CD4-positive, alpha-beta T cell treated with Interleukin-6 at 100 ng/mL for 8 hours (primary cell): ENCODE results near the gene THYN1.

Experiments
- DNase-seq: peaks from one replicate; pipeline ENCODE4 v3.0.0-alpha.2; 2020; ENCODE audit warnings: mixed read lengths, low spot score

Gene THYN1

DNA sequence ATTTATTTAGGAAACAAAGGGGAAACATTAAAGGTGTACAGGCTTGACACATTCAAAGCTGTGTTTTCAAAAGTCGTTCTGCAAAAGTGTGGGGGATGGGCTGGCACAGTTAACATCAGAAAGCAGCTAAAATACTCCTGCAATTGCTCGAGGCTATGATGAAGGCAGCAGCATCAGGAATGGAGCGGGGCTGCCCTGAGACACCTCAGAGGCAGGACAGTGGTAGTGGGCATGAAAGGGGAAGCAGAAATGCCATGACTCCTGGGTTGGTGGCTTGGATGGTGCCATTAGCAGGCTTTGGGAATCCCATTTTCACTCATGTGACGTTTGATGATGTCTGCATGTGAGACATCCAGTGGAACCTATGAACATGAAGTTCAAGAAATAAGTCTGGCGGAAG is 30.0 kb downstream of the THYN1 start:
- DNase-seq = no peak

DNA sequence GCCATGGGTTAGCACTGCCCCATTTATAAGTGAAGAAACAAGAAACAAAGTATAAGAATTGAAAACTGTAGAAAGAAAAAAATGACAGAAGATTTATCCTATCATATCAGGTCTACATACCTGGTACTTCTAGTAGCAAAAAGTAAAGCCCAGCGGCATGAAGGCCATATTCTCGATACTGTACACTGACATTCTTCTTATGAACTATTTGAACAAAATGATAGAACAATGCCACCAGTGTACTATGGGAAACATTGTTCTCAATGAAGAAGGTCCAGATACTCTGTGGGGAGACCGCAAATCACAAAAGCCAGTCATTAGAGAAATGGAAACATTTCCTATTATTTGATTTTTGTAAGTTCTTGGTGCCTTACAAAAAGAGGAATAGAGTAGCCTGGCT is 36.3 kb downstream of the THYN1 start:
- no peak for DNase-seq

DNA sequence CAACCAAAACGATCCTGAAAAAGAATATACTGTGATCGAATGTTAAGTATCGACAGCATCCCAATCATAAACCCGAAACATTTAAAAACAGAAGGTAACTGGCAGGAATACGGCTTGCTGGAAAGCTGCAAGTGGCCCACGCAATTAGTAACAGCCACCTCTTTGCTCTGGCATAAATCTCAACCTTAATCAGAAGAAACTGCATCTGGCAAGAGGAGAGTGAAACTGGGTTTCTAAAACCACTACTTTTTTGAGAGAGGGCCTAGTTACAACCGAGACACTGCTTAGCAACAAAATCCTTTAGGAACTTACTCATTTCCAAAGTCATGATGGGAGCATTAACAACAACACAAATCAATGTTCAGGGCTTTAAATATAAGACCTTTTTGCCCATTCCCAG is 37.3 kb downstream of the THYN1 start:
- no peak for DNase-seq

DNA sequence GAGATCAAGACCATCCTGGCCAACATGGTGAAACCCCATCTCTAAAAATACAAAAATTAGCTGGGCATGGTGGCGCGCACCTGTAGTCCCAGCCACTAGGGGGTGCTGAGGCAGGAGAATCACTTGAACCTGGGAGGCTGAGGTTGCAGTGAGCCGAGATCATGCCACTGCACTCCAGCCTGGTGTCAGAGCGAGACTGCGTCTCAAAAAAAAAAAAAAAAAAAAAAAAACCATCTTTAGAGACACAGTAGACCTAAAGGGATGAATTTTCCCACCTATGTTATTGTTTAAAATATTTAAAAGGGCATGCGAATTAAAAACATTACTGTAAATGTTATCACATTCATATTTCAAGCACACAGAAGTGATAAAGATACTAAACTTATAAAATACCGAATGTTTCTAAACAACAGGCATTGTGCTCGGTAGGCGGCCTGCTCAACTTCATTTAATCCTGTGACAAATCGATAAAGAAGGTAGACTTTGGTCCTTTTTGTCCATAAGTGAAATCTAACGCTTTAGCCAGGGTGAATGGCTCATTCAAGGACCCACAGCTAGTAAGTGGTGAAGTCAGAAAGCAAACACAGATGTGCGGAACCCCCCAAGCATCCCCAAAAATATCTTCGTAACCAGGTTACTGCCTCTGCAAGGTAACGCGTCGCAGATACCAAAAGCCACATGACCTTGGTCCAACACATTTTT is 45.5 kb downstream of the THYN1 start:
- DNase-seq = peak; percentile 48

DNA sequence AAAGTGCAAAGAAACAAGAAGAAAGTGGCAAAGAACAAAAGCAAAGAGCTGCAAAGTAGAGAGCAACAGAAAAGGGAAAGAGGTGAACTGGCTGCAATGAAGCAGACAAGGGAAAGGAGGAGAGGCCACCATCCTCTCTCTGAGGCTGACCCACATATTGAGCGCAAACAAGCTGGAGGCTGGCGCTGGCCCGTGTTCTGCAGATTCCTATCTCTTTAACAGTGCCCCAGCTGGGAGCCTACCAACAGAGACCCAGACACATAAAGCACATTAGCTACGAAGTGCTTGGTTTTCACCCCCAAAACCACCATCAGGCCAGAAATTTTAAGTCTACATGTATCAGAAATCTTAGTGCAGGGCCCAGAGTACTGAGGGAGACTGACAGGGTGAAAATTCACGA is 47.0 kb downstream of the THYN1 start:
- DNase-seq = no peak

DNA sequence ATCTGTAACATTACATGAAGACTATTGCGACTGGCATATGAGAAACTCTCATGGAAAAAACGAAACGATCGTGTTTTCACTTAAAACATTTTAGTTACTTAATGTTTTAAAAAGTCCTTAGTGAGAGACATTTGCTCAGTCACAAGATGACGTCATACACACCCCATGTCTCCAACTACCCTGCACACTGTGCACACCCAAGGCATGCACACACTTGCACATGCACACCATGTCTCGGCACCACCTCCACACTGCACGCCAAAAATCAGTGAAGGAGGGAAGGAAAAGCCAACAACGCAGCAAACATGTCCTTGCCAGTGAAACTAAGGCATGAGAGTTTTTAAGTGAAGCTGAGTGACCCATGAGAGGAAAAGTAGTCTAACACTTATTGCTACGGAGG is 47.4 kb downstream of the THYN1 start:
- no peak for DNase-seq

DNA sequence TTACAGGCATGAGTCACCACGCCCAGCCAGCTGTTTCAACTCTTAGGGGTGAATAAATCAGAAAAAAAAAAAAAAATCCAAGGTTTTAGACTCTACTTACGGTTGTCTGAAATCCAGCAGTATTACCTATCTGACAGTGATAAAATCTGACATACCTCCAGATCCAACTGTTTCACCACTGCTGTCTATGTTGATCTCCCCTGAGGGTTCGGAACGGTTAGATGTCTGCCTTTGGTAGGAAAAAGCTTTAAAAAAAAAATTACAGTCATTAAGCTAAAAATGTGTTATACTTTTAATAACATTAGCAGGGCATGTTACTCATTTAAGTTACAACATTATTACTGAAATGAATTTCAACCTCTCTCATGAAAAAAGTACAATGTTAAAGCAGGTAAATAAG is 50.5 kb downstream of the THYN1 start:
- DNase-seq = no peak

DNA sequence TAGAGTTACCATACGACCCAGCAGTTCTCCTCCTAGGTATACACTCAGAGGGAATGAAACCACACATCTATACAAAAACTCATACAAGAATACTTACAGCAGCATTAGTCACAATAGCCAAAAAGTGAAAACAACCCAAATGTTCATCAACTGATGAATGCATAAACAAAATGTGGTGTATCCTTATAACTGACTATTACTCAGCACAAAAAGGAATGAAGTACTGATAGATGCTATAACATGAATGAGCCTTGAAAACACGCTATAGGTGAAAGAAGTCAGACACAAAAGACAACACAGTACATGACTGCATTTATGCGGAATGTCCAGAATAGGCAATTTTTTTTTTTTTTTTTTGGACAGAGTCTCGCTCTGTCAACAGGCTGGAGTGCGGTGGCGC is 52.5 kb downstream of the THYN1 start:
- no peak for DNase-seq

DNA sequence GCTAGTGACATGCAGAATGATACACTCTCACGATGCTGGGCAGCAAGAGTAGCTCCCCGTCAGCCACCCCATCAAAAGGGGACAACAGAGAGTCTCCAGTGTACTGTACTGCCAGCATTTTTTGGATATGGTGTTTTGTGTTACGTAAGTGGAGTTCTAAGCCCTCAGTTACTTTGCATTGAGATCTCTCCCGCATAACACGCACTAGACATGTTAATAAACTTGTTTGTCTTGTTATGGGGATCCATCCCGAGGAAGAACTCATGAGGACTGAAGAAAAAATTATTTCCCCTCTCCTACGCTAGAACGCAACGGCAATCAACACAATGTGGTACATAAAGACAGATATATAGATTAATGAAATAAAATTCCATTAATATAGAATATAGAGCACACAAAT is 53.6 kb downstream of the THYN1 start:
- no peak for DNase-seq
